ENCODE data around the gene MYO9B. TPM values are rescaled to one million over a fixed set of nuclear protein-coding genes. Genes with fewer than 3 reads are reported as not detected.

Gene MYO9B
- total and polyA plus RNA-seq, 9 of the 15 experiments (the other 6 are each of a cell fraction or from before 2014, with no cell fraction given): 2.4 to 77.6 (median 23.0) TPM

DNA sequence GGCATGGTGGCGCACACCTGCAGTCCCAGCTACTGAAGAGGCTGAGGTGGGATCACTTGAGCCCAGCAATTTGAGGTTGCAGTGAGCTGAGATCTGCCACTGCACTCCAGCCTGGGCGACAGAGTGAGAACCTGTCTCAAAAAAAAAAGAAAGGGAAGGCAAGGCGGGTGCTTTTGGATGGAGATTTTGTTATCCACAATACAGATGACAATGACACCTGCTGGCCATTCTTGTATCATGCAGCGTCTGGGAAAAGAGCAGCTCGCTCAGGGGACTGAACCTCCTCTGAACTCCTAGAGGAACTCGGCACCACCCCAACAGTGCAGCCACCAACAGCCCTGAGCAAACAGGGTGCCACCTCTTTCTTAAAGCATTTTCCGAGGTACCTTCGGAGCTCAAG, 23.1 kb upstream of the MYO9B start (continued):
- TF ChIP-seq, protein P1, sequence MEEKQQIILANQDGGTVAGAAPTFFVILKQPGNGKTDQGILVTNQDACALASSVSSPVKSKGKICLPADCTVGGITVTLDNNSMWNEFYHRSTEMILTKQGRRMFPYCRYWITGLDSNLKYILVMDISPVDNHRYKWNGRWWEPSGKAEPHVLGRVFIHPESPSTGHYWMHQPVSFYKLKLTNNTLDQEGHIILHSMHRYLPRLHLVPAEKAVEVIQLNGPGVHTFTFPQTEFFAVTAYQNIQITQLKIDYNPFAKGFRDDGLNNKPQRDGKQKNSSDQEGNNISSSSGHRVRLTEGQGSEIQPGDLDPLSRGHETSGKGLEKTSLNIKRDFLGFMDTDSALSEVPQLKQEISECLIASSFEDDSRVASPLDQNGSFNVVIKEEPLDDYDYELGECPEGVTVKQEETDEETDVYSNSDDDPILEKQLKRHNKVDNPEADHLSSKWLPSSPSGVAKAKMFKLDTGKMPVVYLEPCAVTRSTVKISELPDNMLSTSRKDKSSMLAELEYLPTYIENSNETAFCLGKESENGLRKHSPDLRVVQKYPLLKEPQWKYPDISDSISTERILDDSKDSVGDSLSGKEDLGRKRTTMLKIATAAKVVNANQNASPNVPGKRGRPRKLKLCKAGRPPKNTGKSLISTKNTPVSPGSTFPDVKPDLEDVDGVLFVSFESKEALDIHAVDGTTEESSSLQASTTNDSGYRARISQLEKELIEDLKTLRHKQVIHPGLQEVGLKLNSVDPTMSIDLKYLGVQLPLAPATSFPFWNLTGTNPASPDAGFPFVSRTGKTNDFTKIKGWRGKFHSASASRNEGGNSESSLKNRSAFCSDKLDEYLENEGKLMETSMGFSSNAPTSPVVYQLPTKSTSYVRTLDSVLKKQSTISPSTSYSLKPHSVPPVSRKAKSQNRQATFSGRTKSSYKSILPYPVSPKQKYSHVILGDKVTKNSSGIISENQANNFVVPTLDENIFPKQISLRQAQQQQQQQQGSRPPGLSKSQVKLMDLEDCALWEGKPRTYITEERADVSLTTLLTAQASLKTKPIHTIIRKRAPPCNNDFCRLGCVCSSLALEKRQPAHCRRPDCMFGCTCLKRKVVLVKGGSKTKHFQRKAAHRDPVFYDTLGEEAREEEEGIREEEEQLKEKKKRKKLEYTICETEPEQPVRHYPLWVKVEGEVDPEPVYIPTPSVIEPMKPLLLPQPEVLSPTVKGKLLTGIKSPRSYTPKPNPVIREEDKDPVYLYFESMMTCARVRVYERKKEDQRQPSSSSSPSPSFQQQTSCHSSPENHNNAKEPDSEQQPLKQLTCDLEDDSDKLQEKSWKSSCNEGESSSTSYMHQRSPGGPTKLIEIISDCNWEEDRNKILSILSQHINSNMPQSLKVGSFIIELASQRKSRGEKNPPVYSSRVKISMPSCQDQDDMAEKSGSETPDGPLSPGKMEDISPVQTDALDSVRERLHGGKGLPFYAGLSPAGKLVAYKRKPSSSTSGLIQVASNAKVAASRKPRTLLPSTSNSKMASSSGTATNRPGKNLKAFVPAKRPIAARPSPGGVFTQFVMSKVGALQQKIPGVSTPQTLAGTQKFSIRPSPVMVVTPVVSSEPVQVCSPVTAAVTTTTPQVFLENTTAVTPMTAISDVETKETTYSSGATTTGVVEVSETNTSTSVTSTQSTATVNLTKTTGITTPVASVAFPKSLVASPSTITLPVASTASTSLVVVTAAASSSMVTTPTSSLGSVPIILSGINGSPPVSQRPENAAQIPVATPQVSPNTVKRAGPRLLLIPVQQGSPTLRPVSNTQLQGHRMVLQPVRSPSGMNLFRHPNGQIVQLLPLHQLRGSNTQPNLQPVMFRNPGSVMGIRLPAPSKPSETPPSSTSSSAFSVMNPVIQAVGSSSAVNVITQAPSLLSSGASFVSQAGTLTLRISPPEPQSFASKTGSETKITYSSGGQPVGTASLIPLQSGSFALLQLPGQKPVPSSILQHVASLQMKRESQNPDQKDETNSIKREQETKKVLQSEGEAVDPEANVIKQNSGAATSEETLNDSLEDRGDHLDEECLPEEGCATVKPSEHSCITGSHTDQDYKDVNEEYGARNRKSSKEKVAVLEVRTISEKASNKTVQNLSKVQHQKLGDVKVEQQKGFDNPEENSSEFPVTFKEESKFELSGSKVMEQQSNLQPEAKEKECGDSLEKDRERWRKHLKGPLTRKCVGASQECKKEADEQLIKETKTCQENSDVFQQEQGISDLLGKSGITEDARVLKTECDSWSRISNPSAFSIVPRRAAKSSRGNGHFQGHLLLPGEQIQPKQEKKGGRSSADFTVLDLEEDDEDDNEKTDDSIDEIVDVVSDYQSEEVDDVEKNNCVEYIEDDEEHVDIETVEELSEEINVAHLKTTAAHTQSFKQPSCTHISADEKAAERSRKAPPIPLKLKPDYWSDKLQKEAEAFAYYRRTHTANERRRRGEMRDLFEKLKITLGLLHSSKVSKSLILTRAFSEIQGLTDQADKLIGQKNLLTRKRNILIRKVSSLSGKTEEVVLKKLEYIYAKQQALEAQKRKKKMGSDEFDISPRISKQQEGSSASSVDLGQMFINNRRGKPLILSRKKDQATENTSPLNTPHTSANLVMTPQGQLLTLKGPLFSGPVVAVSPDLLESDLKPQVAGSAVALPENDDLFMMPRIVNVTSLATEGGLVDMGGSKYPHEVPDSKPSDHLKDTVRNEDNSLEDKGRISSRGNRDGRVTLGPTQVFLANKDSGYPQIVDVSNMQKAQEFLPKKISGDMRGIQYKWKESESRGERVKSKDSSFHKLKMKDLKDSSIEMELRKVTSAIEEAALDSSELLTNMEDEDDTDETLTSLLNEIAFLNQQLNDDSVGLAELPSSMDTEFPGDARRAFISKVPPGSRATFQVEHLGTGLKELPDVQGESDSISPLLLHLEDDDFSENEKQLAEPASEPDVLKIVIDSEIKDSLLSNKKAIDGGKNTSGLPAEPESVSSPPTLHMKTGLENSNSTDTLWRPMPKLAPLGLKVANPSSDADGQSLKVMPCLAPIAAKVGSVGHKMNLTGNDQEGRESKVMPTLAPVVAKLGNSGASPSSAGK (IDR thresholded peaks at IDR 0.05): no peak
- TF ChIP-seq MAFF (IDR thresholded peaks at IDR 0.05; ENCODE audit: low read length) (no peak), ZNF384 (IDR thresholded peaks at IDR 0.05; ENCODE audit: low read depth, low read length) (peak; percentile 46; the same call in 1 of the 2 replicates), MECOM (CRISPR knock-in tag; IDR thresholded peaks at IDR 0.05) (no peak), JUND (IDR thresholded peaks at IDR 0.05; ENCODE audit: borderline replicate concordance, low read depth, low read length) (no peak), JUND (tag; IDR thresholded peaks at IDR 0.05; ENCODE audit: borderline replicate concordance, low read depth, low read length) (no peak), RAD21 (CRISPR knock-in tag; conservative IDR thresholded peaks at IDR 0.05 in 1 of 2, IDR thresholded peaks at IDR 0.05 in 1 of 2) (peak; percentile 21 to 44; a peak in 2 of 4 replicates), BRD9 (IDR thresholded peaks at IDR 0.05; ENCODE audit: low read depth, partially characterized antibody) (no peak)
- TF ChIP-seq, protein P2, sequence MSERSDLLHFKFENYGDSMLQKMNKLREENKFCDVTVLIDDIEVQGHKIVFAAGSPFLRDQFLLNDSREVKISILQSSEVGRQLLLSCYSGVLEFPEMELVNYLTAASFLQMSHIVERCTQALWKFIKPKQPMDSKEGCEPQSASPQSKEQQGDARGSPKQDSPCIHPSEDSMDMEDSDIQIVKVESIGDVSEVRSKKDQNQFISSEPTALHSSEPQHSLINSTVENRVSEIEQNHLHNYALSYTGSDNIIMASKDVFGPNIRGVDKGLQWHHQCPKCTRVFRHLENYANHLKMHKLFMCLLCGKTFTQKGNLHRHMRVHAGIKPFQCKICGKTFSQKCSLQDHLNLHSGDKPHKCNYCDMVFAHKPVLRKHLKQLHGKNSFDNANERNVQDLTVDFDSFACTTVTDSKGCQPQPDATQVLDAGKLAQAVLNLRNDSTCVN (CRISPR knock-in tag; IDR thresholded peaks at IDR 0.05): no peak
- TF ChIP-seq, protein P3, sequence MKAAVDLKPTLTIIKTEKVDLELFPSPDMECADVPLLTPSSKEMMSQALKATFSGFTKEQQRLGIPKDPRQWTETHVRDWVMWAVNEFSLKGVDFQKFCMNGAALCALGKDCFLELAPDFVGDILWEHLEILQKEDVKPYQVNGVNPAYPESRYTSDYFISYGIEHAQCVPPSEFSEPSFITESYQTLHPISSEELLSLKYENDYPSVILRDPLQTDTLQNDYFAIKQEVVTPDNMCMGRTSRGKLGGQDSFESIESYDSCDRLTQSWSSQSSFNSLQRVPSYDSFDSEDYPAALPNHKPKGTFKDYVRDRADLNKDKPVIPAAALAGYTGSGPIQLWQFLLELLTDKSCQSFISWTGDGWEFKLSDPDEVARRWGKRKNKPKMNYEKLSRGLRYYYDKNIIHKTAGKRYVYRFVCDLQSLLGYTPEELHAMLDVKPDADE (conservative IDR thresholded peaks at IDR 0.05; ENCODE audit: control insufficient read depth, low read depth, low read length): no peak
